IgD-negative memory B cell (primary cell): ENCODE results near the gene ASB7. TPM values are rescaled to one million over a fixed set of nuclear protein-coding genes. Genes with fewer than 3 reads are reported as not detected.

Experiments
- H3K27ac Mint-ChIP-seq, 3 donors: one replicate each; pipeline ENCODE4 v1.8.0; 2020 to 2022; ENCODE audit warnings: mild to moderate bottlenecking in 3 of 3, mixed read lengths in 3 of 3, moderate library complexity in 1 of 3
- H3K27me3 Mint-ChIP-seq: one replicate; pipeline ENCODE4 v1.8.0; 2021; ENCODE audit warnings: mixed read lengths
- H3K36me3 Mint-ChIP-seq: one replicate; pipeline ENCODE4 v1.8.0; 2020; ENCODE audit warnings: mild to moderate bottlenecking, mixed read lengths
- H3K4me1 Mint-ChIP-seq, 3 donors: one replicate each; pipeline ENCODE4 v1.8.0; 2020 to 2022; ENCODE audit warnings: mixed read lengths in 3 of 3, mild to moderate bottlenecking in 1 of 3
- H3K4me3 Mint-ChIP-seq, 4 donors: one replicate each; pipeline ENCODE4 v1.8.0; 2020 to 2022; ENCODE audit warnings: mild to moderate bottlenecking in 4 of 4, mixed read lengths in 4 of 4, moderate library complexity in 3 of 4
- H3K9me3 Mint-ChIP-seq, 3 donors: one replicate each; pipeline ENCODE4 v1.8.0; 2020 to 2021; ENCODE audit warnings: mixed read lengths in 3 of 3, mild to moderate bottlenecking in 1 of 3
- polyA plus RNA-seq: library from polyadenylated mRNA; unstranded; fragments of 300-500 nt; fragmentation: Illumina TruSeq; gene quantifications from one replicate; pipeline ENCODE4 v1.2.3, GENCODE V29; 2021

Gene ASB7
- polyA plus RNA-seq, 1 donor from 2014 or later, result 11.1 TPM

GRCh38 chr15:100652116-100652515, 49.7 kb downstream of the ASB7 start:
- Mint-ChIP-seq H3K9me3 (no peaks in the 10 kb centered on the region), H3K36me3 (peaks cover 4% of the 10 kb centered on the region), H3K4me3 (no peak overlapping the region), H3K4me1 (peaks cover 0 to 2% (median 0%) of the 10 kb centered on the region in 3 donors), H3K27ac (no peak overlapping the region), H3K27me3 (no peaks in the 10 kb centered on the region)

- Mint-ChIP-seq H3K27ac (no peak overlapping the region), H3K36me3 (peaks cover 4% of the 10 kb centered on the region), H3K9me3 (no peaks in the 10 kb centered on the region), H3K4me1 (peaks cover 0 to 2% (median 0%) of the 10 kb centered on the region in 3 donors), H3K4me3 (no peak overlapping the region), H3K27me3 (no peaks in the 10 kb centered on the region)
Observed at GRCh38 chr15:100653608-100654007, 51.2 kb downstream of the ASB7 start.

- no peaks in the 10 kb centered on the region for H3K9me3 Mint-ChIP-seq
- no peak overlapping the region for H3K27ac Mint-ChIP-seq
- H3K4me1 Mint-ChIP-seq, result no peaks in the 10 kb centered on the region
- no peaks in the 10 kb centered on the region for H3K27me3 Mint-ChIP-seq
- H3K4me3 Mint-ChIP-seq, result no peak overlapping the region
- H3K36me3 Mint-ChIP-seq, result peaks cover 4% of the 10 kb centered on the region
Observed at GRCh38 chr15:100658895-100659294, 56.5 kb downstream of the ASB7 start.

- Mint-ChIP-seq H3K27me3 (peaks cover 3% of the 10 kb centered on the region), H3K4me3 (no peak overlapping the region), H3K9me3 (no peaks in the 10 kb centered on the region), H3K27ac (no peak overlapping the region), H3K36me3 (peaks cover 3% of the 10 kb centered on the region), H3K4me1 (no peaks in the 10 kb centered on the region)
Observed at GRCh38 chr15:100661156-100661555, 58.8 kb downstream of the ASB7 start.

GRCh38 chr15:100663086-100663914, 60.9 kb downstream of the ASB7 start:
- H3K9me3 Mint-ChIP-seq, result no peaks in the 10 kb centered on the region
- H3K27ac Mint-ChIP-seq, result no peak overlapping the region
- peaks cover 3% of the 10 kb centered on the region for H3K27me3 Mint-ChIP-seq
- no peaks in the 10 kb centered on the region for H3K4me1 Mint-ChIP-seq
- H3K36me3 Mint-ChIP-seq, result peaks cover 3% of the 10 kb centered on the region
- H3K4me3 Mint-ChIP-seq, result no peak overlapping the region

- Mint-ChIP-seq H3K4me1 (no peaks in the 10 kb centered on the region), H3K4me3 (no peak overlapping the region)
Observed at GRCh38 chr15:100663915-100664281, 61.5 kb downstream of the ASB7 start.

GRCh38 chr15:100665570-100665969, 63.2 kb downstream of the ASB7 start:
- Mint-ChIP-seq H3K36me3 (peaks cover 3% of the 10 kb centered on the region), H3K4me3 (no peak overlapping the region), H3K4me1 (no peaks in the 10 kb centered on the region), H3K27ac (no peak overlapping the region), H3K27me3 (peaks cover 3% of the 10 kb centered on the region), H3K9me3 (no peaks in the 10 kb centered on the region)

More at GRCh38 chr15:100663915-100664281, 61.5 kb downstream of the ASB7 start:
- Mint-ChIP-seq H3K27ac (no peak overlapping the region), H3K27me3 (peaks cover 3% of the 10 kb centered on the region), H3K9me3 (no peaks in the 10 kb centered on the region), H3K36me3 (peaks cover 3% of the 10 kb centered on the region)

- no peak overlapping the region for H3K4me3 Mint-ChIP-seq
- peaks cover 3% of the 10 kb centered on the region for H3K27me3 Mint-ChIP-seq
- no peak overlapping the region for H3K27ac Mint-ChIP-seq
- no peaks in the 10 kb centered on the region for H3K9me3 Mint-ChIP-seq
- H3K4me1 Mint-ChIP-seq, result no peaks in the 10 kb centered on the region
- H3K36me3 Mint-ChIP-seq, result peaks cover 3% of the 10 kb centered on the region
Observed at GRCh38 chr15:100667405-100668347, 65.3 kb downstream of the ASB7 start.

GRCh38 chr15:100668348-100668745, 66.0 kb downstream of the ASB7 start:
- peaks cover 3% of the 10 kb centered on the region for H3K27me3 Mint-ChIP-seq
- no peaks in the 10 kb centered on the region for H3K9me3 Mint-ChIP-seq
- no peak overlapping the region for H3K4me3 Mint-ChIP-seq
- peaks cover 3% of the 10 kb centered on the region for H3K36me3 Mint-ChIP-seq
- H3K27ac Mint-ChIP-seq, result no peak overlapping the region
- H3K4me1 Mint-ChIP-seq, result peaks cover 0 to 2% (median 0%) of the 10 kb centered on the region in 3 donors

GRCh38 chr15:100669260-100669659, 66.9 kb downstream of the ASB7 start:
- Mint-ChIP-seq H3K27ac (no peak overlapping the region), H3K27me3 (peaks cover 3% of the 10 kb centered on the region), H3K36me3 (peaks cover 3% of the 10 kb centered on the region), H3K9me3 (peaks cover 0 to 2% (median 0%) of the 10 kb centered on the region in 3 donors), H3K4me1 (peaks cover 0 to 2% (median 0%) of the 10 kb centered on the region in 3 donors), H3K4me3 (no peak overlapping the region)

GRCh38 chr15:100670505-100671021, 68.2 kb downstream of the ASB7 start:
- Mint-ChIP-seq H3K27me3 (no peaks in the 10 kb centered on the region), H3K9me3 (peaks cover 0 to 5% (median 2%) of the 10 kb centered on the region in 3 donors), H3K4me1 (peaks cover 0 to 2% (median 0%) of the 10 kb centered on the region in 3 donors), H3K27ac (no peak overlapping the region), H3K36me3 (no peaks in the 10 kb centered on the region), H3K4me3 (no peak overlapping the region)

- H3K9me3 Mint-ChIP-seq, result peaks cover 0 to 5% (median 2%) of the 10 kb centered on the region in 3 donors
- H3K4me3 Mint-ChIP-seq, result no peak overlapping the region
- H3K27me3 Mint-ChIP-seq, result no peaks in the 10 kb centered on the region
- no peaks in the 10 kb centered on the region for H3K36me3 Mint-ChIP-seq
- peaks cover 0 to 2% (median 0%) of the 10 kb centered on the region in 3 donors for H3K4me1 Mint-ChIP-seq
- no peak overlapping the region for H3K27ac Mint-ChIP-seq
Observed at GRCh38 chr15:100671124-100671680, 68.8 kb downstream of the ASB7 start.

- H3K9me3 Mint-ChIP-seq, result peaks cover 2 to 5% (median 2%) of the 10 kb centered on the region in 3 donors
- peaks cover 3% of the 10 kb centered on the region for H3K27me3 Mint-ChIP-seq
- no peak overlapping the region for H3K27ac Mint-ChIP-seq
- peaks cover 0 to 2% (median 0%) of the 10 kb centered on the region in 3 donors for H3K4me1 Mint-ChIP-seq
- no peaks in the 10 kb centered on the region for H3K36me3 Mint-ChIP-seq
- H3K4me3 Mint-ChIP-seq, result no peak overlapping the region
Observed at GRCh38 chr15:100671858-100672543, 69.6 kb downstream of the ASB7 start.

- no peaks in the 10 kb centered on the region for H3K36me3 Mint-ChIP-seq
- peaks cover 0 to 2% (median 0%) of the 10 kb centered on the region in 3 donors for H3K4me1 Mint-ChIP-seq
- no peak overlapping the region for H3K4me3 Mint-ChIP-seq
- H3K27ac Mint-ChIP-seq, result no peak overlapping the region
- H3K27me3 Mint-ChIP-seq, result peaks cover 3% of the 10 kb centered on the region
- peaks cover 3 to 7% (median 5%) of the 10 kb centered on the region in 3 donors for H3K9me3 Mint-ChIP-seq
Observed at GRCh38 chr15:100672959-100673358, 70.6 kb downstream of the ASB7 start.
